GM18867 (cell line): Measurements from ENCODE around the gene MRM3.
"Not testable (repeated sequence)": the region's sequence is repeated elsewhere in the genome, so short reads cannot be mapped to it uniquely, and the experiment has no call there.

Source experiments
- ATAC-seq: cut with Tn5 transposase; IDR thresholded peaks from one replicate; pipeline ENCODE4 v1.9.1; 2021; ENCODE audit warnings: mild to moderate bottlenecking, moderate library complexity; ENCODE audit not compliant: unreplicated experiment

The MRM3 gene

DNA sequence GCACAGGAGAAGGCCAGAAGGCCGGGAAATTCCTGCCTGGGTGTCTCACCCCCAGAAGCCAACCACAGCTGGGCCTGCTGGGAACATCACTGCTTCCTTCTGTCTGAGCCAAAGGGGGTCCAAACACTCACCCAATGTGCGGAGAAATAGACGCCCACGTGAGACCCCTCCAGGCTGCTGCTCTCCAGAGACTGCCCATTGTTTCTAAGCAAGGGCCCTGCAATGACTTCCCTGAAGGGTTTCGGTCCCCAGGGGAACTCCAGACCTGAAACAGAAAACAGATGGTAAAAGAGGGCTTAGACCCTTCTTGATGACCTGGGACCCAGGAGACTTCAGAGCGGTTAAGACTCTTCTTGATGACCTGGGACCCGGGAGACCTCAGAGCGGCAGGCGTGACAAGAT lies 41.3 kb downstream of the MRM3 start:
- ATAC-seq: no peak

GRCh38 chr17:824378-824777 lies 42.2 kb downstream of the MRM3 start:
- ATAC-seq: no peak

GRCh38 chr17:825216-825615 lies 43.1 kb downstream of the MRM3 start:
- no peak for ATAC-seq

- ATAC-seq: no peak
These were observed 44.6 kb downstream of the MRM3 start for GRCh38 chr17:826778-827177.

DNA sequence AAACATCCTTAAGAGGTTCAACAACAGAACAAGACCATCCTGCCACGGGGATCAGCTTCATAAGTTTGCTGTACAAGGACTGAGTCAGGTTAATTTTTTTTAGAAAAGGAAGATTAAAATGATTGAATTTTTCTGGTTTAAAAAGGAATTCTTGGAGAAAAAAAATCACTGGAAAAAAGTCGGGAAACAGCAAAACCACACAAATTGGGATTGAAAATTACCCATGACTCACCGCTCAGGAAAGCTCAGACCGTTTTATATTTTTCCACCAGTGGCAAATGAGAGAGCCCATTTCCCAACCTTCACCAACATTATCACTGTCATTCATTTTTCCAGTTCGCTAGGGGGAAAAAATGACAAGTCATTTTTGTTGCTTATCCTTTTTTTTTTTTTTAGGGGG lies 46.6 kb downstream of the MRM3 start:
- ATAC-seq: no peak

- ATAC-seq: not testable (repeated sequence)
These were observed 47.5 kb downstream of the MRM3 start for GRCh38 chr17:829614-830013.

- ATAC-seq: no peak
These were observed 48.2 kb downstream of the MRM3 start for GRCh38 chr17:830381-830780.

GRCh38 chr17:830950-831349 lies 48.8 kb downstream of the MRM3 start:
- ATAC-seq: no peak

DNA sequence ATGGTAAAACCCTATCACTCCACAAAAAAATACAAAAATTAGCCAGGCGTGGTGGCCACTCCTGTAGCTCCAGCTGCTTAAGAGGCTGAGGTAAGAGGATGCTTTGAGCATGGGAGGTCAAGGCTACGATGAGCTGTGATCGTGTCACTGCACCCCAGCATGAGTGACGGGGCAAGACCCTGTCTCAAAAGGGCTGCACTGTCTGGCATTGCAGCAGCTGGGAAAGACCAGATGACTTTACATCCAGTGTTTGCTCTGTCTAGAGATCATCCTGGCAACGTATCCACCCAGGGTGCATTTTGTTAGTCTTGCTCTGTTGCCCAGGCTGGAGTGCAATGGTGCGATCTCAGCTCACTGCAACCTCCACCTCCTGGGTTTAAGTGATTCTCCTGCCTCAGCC lies 52.0 kb downstream of the MRM3 start:
- ATAC-seq: no peak

DNA sequence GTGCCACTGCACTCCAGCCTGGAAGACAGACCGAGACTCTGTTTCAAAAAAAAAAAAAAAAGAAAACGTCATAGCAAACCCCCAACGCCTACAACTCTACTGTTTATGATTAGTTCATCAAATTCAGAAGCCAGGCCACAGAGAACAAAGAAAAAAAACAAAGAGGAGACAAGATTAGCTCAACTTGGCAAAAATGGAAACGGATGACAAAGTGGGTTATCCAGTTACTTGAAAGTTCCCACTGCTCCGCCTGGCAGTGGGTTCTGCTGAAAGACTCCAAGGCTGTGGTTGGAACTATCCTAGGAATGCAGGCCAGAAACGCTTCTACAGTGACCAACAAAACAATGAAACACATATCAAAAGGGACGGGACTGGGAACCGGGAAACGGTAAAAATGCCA lies 53.1 kb downstream of the MRM3 start:
- ATAC-seq: no peak

GRCh38 chr17:835721-836120 lies 53.6 kb downstream of the MRM3 start:
- ATAC-seq: not testable (repeated sequence)

DNA sequence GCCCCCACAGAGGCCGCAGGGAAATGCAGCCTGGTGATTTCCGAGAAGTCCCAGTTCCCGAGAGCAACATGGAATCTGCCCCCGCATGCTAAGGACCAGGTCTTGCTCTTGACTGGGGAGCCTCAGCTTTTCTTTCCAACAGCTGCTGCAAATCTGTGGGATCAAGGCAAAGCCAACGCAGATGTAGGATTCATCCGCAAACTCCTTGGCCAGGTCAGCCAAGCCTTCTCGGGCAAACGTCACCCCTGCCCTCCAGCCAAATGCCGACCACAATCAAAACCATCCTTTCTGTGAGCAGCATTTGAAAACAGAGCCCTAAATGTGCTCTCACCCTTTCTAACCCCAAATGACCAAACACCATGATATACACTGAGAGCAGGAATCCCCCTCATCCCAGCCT lies 54.0 kb downstream of the MRM3 start:
- ATAC-seq: no peak

GRCh38 chr17:838486-838885 lies 56.3 kb downstream of the MRM3 start:
- no peak for ATAC-seq

- ATAC-seq: no peak
These were observed 59.2 kb downstream of the MRM3 start for GRCh38 chr17:841313-841712.
